Stimulated activated CD4-positive, alpha-beta T cell treated with anti-CD3 and anti-CD28 coated beads, Interleukin-1b, Interleukin-23, amount 100 ng/mL, for 48 hours (primary cell): Measurements from ENCODE around the gene NSUN2.
A peak's percentile ranks its signal among the peaks of the same experiment; 100 is the strongest.
"Not testable (repeated sequence)": the region's sequence is repeated elsewhere in the genome, so short reads cannot be mapped to it uniquely, and the experiment has no call there.

Experiments
- DNase-seq: peaks from one replicate; pipeline ENCODE4 v3.0.0-alpha.2; 2020

The NSUN2 gene

GRCh38 chr5:6632888-6633468 lies at the start of gene NSUN2, which contains the start of gene SRD5A1:
TSS of gene NSUN2 (minus strand) at chr5:6633044. CDS start at chr5:6632979, 65 bp downstream.
TSS of gene SRD5A1 (plus strand) at chr5:6633440. CDS start at chr5:6633577, 137 bp downstream.
- DNase-seq: peak; percentile 91

GRCh38 chr5:6682239-6682638 lies 49.4 kb upstream of the NSUN2 start:
- DNase-seq: no peak

GRCh38 chr5:6681682-6682081 lies 48.8 kb upstream of the NSUN2 start:
- DNase-seq: no peak

- DNase-seq: no peak
These were observed 48.1 kb upstream of the NSUN2 start for GRCh38 chr5:6680922-6681321.

- no peak for DNase-seq
These were observed 45.5 kb upstream of the NSUN2 start for GRCh38 chr5:6678385-6678784.

GRCh38 chr5:6676702-6677101 lies 43.9 kb upstream of the NSUN2 start:
- no peak for DNase-seq

GRCh38 chr5:6675784-6676491 lies 43.1 kb upstream of the NSUN2 start:
- no peak for DNase-seq

- DNase-seq: no peak
These were observed 42.0 kb upstream of the NSUN2 start for GRCh38 chr5:6674886-6675285.

- DNase-seq: no peak
These were observed 41.6 kb upstream of the NSUN2 start for GRCh38 chr5:6674421-6674820.

- DNase-seq: no peak
These were observed 41.1 kb upstream of the NSUN2 start for GRCh38 chr5:6673963-6674362.

GRCh38 chr5:6673031-6673430 lies 40.2 kb upstream of the NSUN2 start:
- no peak for DNase-seq

GRCh38 chr5:6668717-6669116 lies 35.9 kb upstream of the NSUN2 start:
- not testable (repeated sequence) for DNase-seq

GRCh38 chr5:6667648-6668047 lies 34.8 kb upstream of the NSUN2 start:
- no peak for DNase-seq

- DNase-seq: no peak
These were observed 33.9 kb upstream of the NSUN2 start for GRCh38 chr5:6666762-6667161.

- DNase-seq: no peak
These were observed 27.8 kb upstream of the NSUN2 start for GRCh38 chr5:6660688-6661087.

- DNase-seq: no peak
These were observed 27.3 kb upstream of the NSUN2 start for GRCh38 chr5:6659941-6660684.

- DNase-seq: no peak
These were observed 23.8 kb upstream of the NSUN2 start for GRCh38 chr5:6656680-6657079.

GRCh38 chr5:6655432-6655831 lies 22.6 kb upstream of the NSUN2 start:
- DNase-seq: no peak

GRCh38 chr5:6652025-6652424 lies 19.2 kb upstream of the NSUN2 start:
- no peak for DNase-seq

GRCh38 chr5:6649681-6650080 lies 16.8 kb upstream of the NSUN2 start:
- no peak for DNase-seq

GRCh38 chr5:6649186-6649585 lies 16.3 kb upstream of the NSUN2 start:
- no peak for DNase-seq

GRCh38 chr5:6645571-6646362 lies 12.9 kb upstream of the NSUN2 start:
- DNase-seq: not testable (repeated sequence)

- no peak for DNase-seq
These were observed 12.0 kb upstream of the NSUN2 start for GRCh38 chr5:6644794-6645241.
